SU-DHL-6 (cell line): ENCODE measurements around the gene KAZALD1.

ENCODE experiments used
- EZH2phosphoT487 ChIP-seq: fragments of 200-600 bp; sonication (generic), shearing (Covaris generic); conservative IDR thresholded peaks from 2 replicates; pipeline ENCODE4 v1.6.1; 2018; ENCODE audit warnings: mild to moderate bottlenecking, antibody characterized with exemption, low read length, moderate library complexity, mixed read lengths
- TF ChIP-seq, protein P1 (sequence below): fragments of 200-600 bp; sonication (generic); IDR thresholded peaks from one replicate; pipeline ENCODE4 v1.5.1; 2017; ENCODE audit warnings: antibody characterized with exemption, mild to moderate bottlenecking, low read length, moderate library complexity; ENCODE audit not compliant: insufficient read depth, poor library complexity, severe bottlenecking

DNA sequence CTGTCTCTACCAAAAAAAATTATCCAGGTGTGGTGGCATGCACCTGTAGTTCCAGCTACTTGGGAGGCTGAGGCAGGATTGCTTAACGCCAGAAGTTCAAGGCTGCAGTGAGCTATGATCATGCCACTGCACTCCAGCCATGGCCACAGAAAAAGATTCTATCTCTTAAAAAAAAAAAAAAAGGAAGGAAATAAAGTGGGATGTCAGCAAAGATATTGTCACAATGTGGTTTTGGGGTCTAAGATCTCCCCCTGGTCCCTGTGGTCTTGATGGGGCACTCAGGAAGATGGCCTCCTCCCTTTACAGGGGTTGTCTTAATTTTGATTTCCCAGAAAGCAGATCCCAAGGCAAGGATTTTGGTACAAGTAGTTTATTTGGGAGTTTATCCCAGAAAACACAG, 7.4 kb upstream of the KAZALD1 start:
- TF ChIP-seq, protein P1, sequence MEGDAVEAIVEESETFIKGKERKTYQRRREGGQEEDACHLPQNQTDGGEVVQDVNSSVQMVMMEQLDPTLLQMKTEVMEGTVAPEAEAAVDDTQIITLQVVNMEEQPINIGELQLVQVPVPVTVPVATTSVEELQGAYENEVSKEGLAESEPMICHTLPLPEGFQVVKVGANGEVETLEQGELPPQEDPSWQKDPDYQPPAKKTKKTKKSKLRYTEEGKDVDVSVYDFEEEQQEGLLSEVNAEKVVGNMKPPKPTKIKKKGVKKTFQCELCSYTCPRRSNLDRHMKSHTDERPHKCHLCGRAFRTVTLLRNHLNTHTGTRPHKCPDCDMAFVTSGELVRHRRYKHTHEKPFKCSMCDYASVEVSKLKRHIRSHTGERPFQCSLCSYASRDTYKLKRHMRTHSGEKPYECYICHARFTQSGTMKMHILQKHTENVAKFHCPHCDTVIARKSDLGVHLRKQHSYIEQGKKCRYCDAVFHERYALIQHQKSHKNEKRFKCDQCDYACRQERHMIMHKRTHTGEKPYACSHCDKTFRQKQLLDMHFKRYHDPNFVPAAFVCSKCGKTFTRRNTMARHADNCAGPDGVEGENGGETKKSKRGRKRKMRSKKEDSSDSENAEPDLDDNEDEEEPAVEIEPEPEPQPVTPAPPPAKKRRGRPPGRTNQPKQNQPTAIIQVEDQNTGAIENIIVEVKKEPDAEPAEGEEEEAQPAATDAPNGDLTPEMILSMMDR: no peak
- TF ChIP-seq EZH2phosphoT487: no peak
